RWPE1 (cell line): Measurements from ENCODE around the gene RFPL4AL1.

ENCODE experiments used
- CTCF ChIA-PET: fragments of 350-600 bp; sonication (Branson Sonifier 250); formaldehyde crosslinking; extraction: SDS; loops from one replicate; lab custom pipeline; 2021; lab: Yijun Ruan, JAX
- POLR2A ChIA-PET: fragments of 400-600 bp; formaldehyde crosslinking; extraction: SDS; loops from one replicate; lab custom pipeline; 2020; ENCODE audit warnings: antibody characterized with exemption; ENCODE audit not compliant: low non-redundant PET; lab: Yijun Ruan, JAX
- DNase-seq: peaks from one replicate; pipeline ENCODE4 v3.0.0; 2012; ENCODE audit warnings: low spot score
- H3K27ac ChIP-seq: fragments of 450-650 bp; 2 replicates; pipeline ENCODE4 v1.5.1; 2017
- TF ChIP-seq, protein P1 (sequence below): fragments of 450-650 bp; conservative IDR thresholded peaks from 2 replicates; pipeline ENCODE4 v1.5.1; 2017; ENCODE audit warnings: low read depth, mild to moderate bottlenecking

RFPL4AL1 gene

DNA sequence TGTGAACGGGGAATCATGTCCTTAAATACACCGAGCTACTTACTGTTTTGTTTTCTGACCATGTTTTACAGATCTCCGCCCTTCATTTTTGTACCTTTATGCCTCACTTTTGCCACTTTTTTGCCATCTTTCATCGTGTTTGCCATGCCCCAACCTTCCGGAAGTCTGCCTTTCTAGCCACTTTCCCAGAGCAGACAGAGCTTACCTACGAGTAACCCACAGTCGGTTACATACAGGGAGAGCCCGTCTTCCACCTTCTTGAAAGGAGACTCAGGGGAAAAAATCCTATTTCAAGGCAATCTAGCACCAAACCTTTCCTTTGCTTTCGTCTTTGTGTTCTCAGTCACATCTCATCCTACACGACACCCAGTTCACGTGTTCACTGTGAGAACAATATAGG lies 26.1 kb downstream of the RFPL4AL1 start:
- no peak for DNase-seq
- CTCF ChIA-PET, result no interaction called here
- POLR2A ChIA-PET, result no interaction called here
- H3K27ac ChIP-seq, result no peak overlapping the region
- TF ChIP-seq, protein P1, sequence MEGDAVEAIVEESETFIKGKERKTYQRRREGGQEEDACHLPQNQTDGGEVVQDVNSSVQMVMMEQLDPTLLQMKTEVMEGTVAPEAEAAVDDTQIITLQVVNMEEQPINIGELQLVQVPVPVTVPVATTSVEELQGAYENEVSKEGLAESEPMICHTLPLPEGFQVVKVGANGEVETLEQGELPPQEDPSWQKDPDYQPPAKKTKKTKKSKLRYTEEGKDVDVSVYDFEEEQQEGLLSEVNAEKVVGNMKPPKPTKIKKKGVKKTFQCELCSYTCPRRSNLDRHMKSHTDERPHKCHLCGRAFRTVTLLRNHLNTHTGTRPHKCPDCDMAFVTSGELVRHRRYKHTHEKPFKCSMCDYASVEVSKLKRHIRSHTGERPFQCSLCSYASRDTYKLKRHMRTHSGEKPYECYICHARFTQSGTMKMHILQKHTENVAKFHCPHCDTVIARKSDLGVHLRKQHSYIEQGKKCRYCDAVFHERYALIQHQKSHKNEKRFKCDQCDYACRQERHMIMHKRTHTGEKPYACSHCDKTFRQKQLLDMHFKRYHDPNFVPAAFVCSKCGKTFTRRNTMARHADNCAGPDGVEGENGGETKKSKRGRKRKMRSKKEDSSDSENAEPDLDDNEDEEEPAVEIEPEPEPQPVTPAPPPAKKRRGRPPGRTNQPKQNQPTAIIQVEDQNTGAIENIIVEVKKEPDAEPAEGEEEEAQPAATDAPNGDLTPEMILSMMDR, result no peak

DNA sequence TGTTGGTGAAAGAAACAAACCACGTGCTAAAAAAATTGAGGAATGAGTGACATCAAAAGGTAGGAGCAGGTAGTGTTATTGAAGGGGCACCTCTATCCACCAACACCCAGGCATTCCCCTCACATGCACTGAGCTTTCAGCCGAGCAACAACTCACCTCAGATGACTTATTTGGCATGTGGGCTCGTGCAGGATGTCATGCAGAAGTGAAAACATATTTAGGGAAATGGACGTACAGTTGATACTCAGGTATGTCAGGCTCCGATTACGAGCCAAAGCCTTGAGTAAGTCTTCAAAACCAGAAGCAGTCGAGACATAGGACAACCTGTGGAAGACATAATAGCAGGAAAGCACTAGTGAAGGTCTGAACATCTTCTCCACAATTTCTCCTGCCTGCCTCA lies 32.5 kb downstream of the RFPL4AL1 start:
- POLR2A ChIA-PET, result no interaction called here
- no peak for DNase-seq
- TF ChIP-seq, protein P1, result no peak
- CTCF ChIA-PET, result no interaction called here
- no peak overlapping the region for H3K27ac ChIP-seq

DNA sequence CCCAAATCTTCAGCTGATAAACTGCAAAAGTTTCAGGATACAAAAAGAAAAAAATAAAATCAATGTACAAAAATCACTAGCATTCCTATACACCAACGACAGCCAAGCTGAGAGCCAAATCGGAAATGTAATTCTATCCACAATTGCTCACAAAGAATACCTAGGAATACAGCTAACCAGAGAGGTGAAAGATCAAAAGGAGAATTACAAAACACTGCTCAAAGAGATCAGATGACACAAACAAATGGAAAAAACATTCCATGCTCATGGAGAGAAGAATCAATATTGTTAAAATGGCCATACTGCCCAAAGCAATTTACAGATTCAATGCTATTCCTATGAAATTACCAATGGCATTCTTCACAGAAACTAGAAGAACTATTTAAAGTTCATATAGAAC lies 33.4 kb downstream of the RFPL4AL1 start:
- POLR2A ChIA-PET, result no interaction called here
- DNase-seq, result no peak
- TF ChIP-seq, protein P1, result no peak
- CTCF ChIA-PET, result no interaction called here
- no peak overlapping the region for H3K27ac ChIP-seq

DNA sequence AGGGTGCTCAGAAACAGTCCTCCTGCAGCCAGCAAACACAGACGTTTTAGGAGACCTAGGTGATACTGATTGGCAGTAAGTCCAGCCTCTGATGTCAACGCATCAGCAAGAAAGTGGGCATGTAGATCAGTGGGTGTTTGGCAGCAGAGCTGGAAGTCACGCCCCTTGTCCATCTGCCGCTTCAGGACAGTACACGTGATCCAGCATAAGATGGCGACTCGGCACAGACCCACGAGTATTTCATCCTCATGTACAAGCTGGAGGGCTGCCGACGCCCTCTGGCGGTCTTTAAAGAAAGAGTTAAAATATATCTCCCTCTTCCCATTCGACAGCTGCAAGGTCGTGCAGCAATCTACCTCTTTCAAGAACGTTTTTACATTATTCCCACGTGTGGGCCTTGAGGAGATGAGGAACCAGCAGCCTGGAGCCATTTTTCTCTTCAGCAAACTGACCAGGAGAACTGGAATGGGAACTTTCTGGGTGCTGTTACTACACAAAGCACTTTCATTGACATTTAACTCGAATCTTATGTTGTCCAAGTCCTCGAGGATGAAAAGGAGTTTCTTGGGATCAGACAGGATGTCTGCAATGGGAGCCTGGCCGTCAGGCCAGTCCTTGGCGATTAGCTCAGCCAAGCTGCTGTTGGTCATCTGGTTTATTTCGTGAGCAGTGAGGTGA lies 40.6 kb downstream of the RFPL4AL1 start:
- no peak overlapping the region for H3K27ac ChIP-seq
- CTCF ChIA-PET, result interaction anchor here (0.5 kb wide), 1 partner anchor 20 kb away, joined by 3 read pairs; no protein-coding TSS in a partner anchor
- TF ChIP-seq, protein P1, result no peak; the same call in 1 of the 2 replicates
- POLR2A ChIA-PET, result no interaction called here
- DNase-seq, result no peak

DNA sequence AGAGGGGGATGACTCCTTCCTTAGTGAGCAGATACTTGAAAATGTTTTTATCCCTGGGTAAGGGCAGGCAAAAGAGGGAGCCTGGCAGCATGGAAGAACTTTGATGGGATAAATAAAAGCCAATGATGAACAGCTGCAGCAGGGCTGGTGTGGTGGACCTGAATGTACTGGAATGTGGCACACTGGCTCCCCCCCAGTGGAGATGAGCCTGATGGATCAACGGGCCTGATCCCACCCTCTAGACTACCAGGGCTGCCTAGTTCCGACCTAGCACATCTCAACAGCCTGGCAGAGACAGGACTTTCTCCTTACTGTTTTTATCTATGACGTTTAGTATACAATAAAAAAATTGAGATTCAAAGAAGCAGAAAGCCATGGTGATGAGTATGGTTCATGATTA lies 42.4 kb downstream of the RFPL4AL1 start:
- CTCF ChIA-PET, result no interaction called here

DNA sequence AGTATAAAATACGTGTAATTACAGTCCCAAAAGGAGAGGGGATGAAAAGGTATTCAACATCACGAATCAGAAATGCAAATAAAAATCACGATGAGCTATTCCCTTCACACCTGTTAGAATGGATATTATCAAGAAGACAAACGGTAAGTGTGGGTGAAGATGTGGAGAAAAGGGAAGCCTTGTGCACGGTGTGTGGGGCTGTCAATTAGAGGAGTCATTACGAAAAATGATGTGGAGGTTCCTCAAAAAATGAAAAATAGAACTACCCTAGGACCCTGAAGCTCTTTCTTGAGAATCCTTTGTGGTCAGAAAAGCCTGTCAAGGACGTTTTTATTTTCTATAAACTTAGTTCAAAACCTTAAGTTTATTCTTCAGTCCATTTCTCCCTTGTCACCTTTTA lies 43.5 kb downstream of the RFPL4AL1 start:
- CTCF ChIA-PET, result interaction anchor here (0.6 kb wide), 1 partner anchor 96 kb away, joined by 3 read pairs; no protein-coding TSS in a partner anchor
- TF ChIP-seq, protein P1, result no peak
- no peak overlapping the region for H3K27ac ChIP-seq
- POLR2A ChIA-PET, result no interaction called here
- DNase-seq, result no peak

More for the DNA sequence above, 42.4 kb downstream of the RFPL4AL1 start:
- DNase-seq, result no peak
- H3K27ac ChIP-seq, result no peak overlapping the region
- TF ChIP-seq, protein P1, result no peak
- POLR2A ChIA-PET, result no interaction called here
